OCI-LY7 (cell line): ENCODE results near the gene NUP93. TPM values are rescaled to one million over a fixed set of nuclear protein-coding genes. Genes with fewer than 3 reads are reported as not detected.

Source experiments
- BruUV-seq: library from RNA; stranded (reverse); fragments of 400-500 nt; replicated peaks from 2 replicates; lab custom pipeline; 2021; lab: Mats Ljungman, UMichigan
- CTCF ChIA-PET: fragments of 300-600 bp; sonication (Branson Sonifier 250); formaldehyde crosslinking; loops from one replicate; lab custom pipeline; 2022; ENCODE audit warnings: antibody characterized with exemption; ENCODE audit not compliant: unreplicated experiment; lab: Charles Lee
- POLR2A ChIA-PET: fragments of 300-600 bp; sonication (Branson Sonifier 250); formaldehyde crosslinking; loops from one replicate; lab custom pipeline; 2022; ENCODE audit warnings: antibody characterized with exemption; lab: Charles Lee
- DNase-seq: peaks from one replicate; pipeline ENCODE4 v3.0.0-alpha.2; 2015; ENCODE audit warnings: low spot score
- H2AFZ ChIP-seq: fragments of 200-600 bp; sonication (generic), shearing (Covaris generic); 2 replicates; pipeline ENCODE4 v1.6.1; 2014; ENCODE audit warnings: mild to moderate bottlenecking, antibody characterized with exemption, low read length, moderate library complexity
- H3K27ac ChIP-seq: fragments of 200-600 bp; sonication (generic); 2 replicates; pipeline ENCODE4 v1.5.1; 2014; ENCODE audit warnings: mixed run types, low read depth, mild to moderate bottlenecking, moderate library complexity, low read length, inconsistent platforms; ENCODE audit not compliant: poor library complexity, severe bottlenecking
- H3K36me3 ChIP-seq: fragments of 200-600 bp; sonication (generic); 2 replicates; pipeline ENCODE4 v1.6.1; 2014; ENCODE audit warnings: mild to moderate bottlenecking, antibody characterized with exemption, low read length, moderate library complexity, mixed read lengths; ENCODE audit not compliant: insufficient read depth
- H3K4me1 ChIP-seq: fragments of 200-600 bp; sonication (generic); 2 replicates; pipeline ENCODE4 v1.5.1; 2014; ENCODE audit warnings: mild to moderate bottlenecking, low read length; ENCODE audit not compliant: insufficient read depth, poor library complexity, severe bottlenecking
- H3K4me2 ChIP-seq: fragments of 200-600 bp; sonication (generic); 2 replicates; pipeline ENCODE4 v1.6.1; 2014; ENCODE audit warnings: mild to moderate bottlenecking, low read length
- H3K4me3 ChIP-seq: fragments of 200-600 bp; sonication (generic); 2 replicates; pipeline ENCODE4 v1.5.1; 2014; ENCODE audit warnings: mild to moderate bottlenecking, low read depth, low read length; ENCODE audit not compliant: poor library complexity, severe bottlenecking
- H3K79me2 ChIP-seq: fragments of 200-600 bp; sonication (generic); 2 replicates; pipeline ENCODE4 v1.6.1; 2016; ENCODE audit warnings: low read depth, mild to moderate bottlenecking, low read length, moderate library complexity, mixed read lengths; ENCODE audit not compliant: insufficient read depth
- H3K9me2 ChIP-seq: fragments of 200-600 bp; sonication (generic); 2 replicates; pipeline ENCODE4 v1.6.1; 2016; ENCODE audit warnings: mild to moderate bottlenecking, low read length, mixed read lengths; ENCODE audit not compliant: insufficient read depth
- H3K9me3 ChIP-seq: fragments of 200-600 bp; sonication (generic); 2 replicates; pipeline ENCODE4 v1.6.1; 2014; ENCODE audit warnings: mild to moderate bottlenecking, mixed run types, low read length, mixed read lengths
- H4K20me1 ChIP-seq: fragments of 200-600 bp; sonication (generic); 2 replicates; pipeline ENCODE4 v1.6.1; 2014; ENCODE audit warnings: mild to moderate bottlenecking, antibody characterized with exemption, low read length, moderate library complexity, mixed read lengths; ENCODE audit not compliant: insufficient read depth
- CTCF ChIP-seq: fragments of 200-600 bp; sonication (generic); conservative IDR thresholded peaks from 2 replicates; pipeline ENCODE4 v1.5.1; 2014; ENCODE audit warnings: mild to moderate bottlenecking, antibody characterized with exemption, low read length, moderate library complexity, mixed read lengths
- EZH2phosphoT487 ChIP-seq: fragments of 200-600 bp; sonication (generic); IDR thresholded peaks from 2 replicates; pipeline ENCODE4 v1.6.1; 2018; ENCODE audit warnings: low read depth, borderline replicate concordance, mild to moderate bottlenecking, mixed run types, antibody characterized with exemption, low read length, moderate library complexity, mixed read lengths
- intact Hi-C: fragments of 100-400 bp; cut with micrococcal nuclease; formaldehyde crosslinking; loops from one replicate; pipeline ENCODE4 v1.10.0; 2022; ENCODE audit not compliant: unreplicated experiment
- total RNA-seq, 2 experiments: library from RNA; depleted of rRNA in 1 of 2; stranded (reverse); fragments of >200 nt in 1 of 2; shearing (Covaris generic) in 1 of 2; gene quantifications; 2 replicates each; pipeline ENCODE4 v1.2.3, GENCODE V29; 2014 to 2022

NUP93 gene
- total RNA-seq, 2 experiments from 2014 or later, result 119 to 183 TPM

- no peak overlapping the region for H3K4me3 ChIP-seq
- CTCF ChIA-PET, result no interaction called here
- H3K27ac ChIP-seq, result no peak overlapping the region
- no peak overlapping the region for H3K4me2 ChIP-seq
- no peaks in the 10 kb centered on the region for H3K9me2 ChIP-seq
- peaks cover 3% of the 10 kb centered on the region; the same call in 1 of the 2 replicates for H4K20me1 ChIP-seq
- no peaks in the 10 kb centered on the region for H3K4me1 ChIP-seq
- BruUV-seq, result no TSS peak
- peaks cover 17% of the 10 kb centered on the region for H3K9me3 ChIP-seq
- no peak overlapping the region for H2AFZ ChIP-seq
- peaks cover 60% of the 10 kb centered on the region for H3K36me3 ChIP-seq
- DNase-seq, result no peak
- POLR2A ChIA-PET, result interaction anchor here (0.5 to 1.3 kb wide), 3 partner anchors 17 to 1689 kb away, joined by 4 read pairs; no protein-coding TSS in a partner anchor
- intact Hi-C loops, result no loop called here
- H3K79me2 ChIP-seq, result peaks cover 48% of the 10 kb centered on the region
- TF ChIP-seq EZH2phosphoT487 (no peak), CTCF (no peak)
These were observed 18.9 kb downstream of the NUP93 start for GRCh38 chr16:56748826-56749225.

GRCh38 chr16:56749672-56750491, 20.0 kb downstream of the NUP93 start:
- Histone ChIP-seq H2AFZ (no peak overlapping the region), H3K36me3 (peaks cover 70% of the 10 kb centered on the region), H3K4me2 (no peak overlapping the region), H3K27ac (no peak overlapping the region), H3K4me1 (no peaks in the 10 kb centered on the region), H3K9me2 (no peaks in the 10 kb centered on the region), H3K4me3 (no peak overlapping the region), H3K9me3 (peaks cover 27% of the 10 kb centered on the region), H3K79me2 (peaks cover 37% of the 10 kb centered on the region; the same call in 1 of the 2 replicates), H4K20me1 (peaks cover 3% of the 10 kb centered on the region; the same call in 1 of the 2 replicates)
- no peak for DNase-seq
- ChIA-PET CTCF (no interaction called here), POLR2A (interaction anchor here (0.5 to 0.6 kb wide), 2 partner anchors 14 to 1688 kb away, joined by 3 to 4 read pairs; no protein-coding TSS in a partner anchor)
- no TSS peak for BruUV-seq
- TF ChIP-seq CTCF, result no peak
- TF ChIP-seq EZH2phosphoT487, result no peak
- intact Hi-C loops, result no loop called here

GRCh38 chr16:56753410-56753809, 23.5 kb downstream of the NUP93 start:
- no peaks in the 10 kb centered on the region for H3K9me2 ChIP-seq
- H3K9me3 ChIP-seq, result peaks cover 35% of the 10 kb centered on the region
- peaks cover 89% of the 10 kb centered on the region for H3K36me3 ChIP-seq
- POLR2A ChIA-PET, result interaction anchor here (0.9 kb wide), 1 partner anchor 24 kb away, joined by 3 read pairs; the partner anchor contains the start of gene NUP93
- H3K79me2 ChIP-seq, result peaks cover 38% of the 10 kb centered on the region; the same call in 1 of the 2 replicates
- no peak for TF ChIP-seq CTCF
- no peak for TF ChIP-seq EZH2phosphoT487
- no TSS peak for BruUV-seq
- no peak overlapping the region for H2AFZ ChIP-seq
- intact Hi-C loops, result no loop called here
- H3K4me3 ChIP-seq, result no peak overlapping the region
- no peaks in the 10 kb centered on the region for H3K4me1 ChIP-seq
- CTCF ChIA-PET, result no interaction called here
- no peak overlapping the region for H3K4me2 ChIP-seq
- no peak overlapping the region for H3K27ac ChIP-seq
- no peaks in the 10 kb centered on the region for H4K20me1 ChIP-seq
- DNase-seq, result no peak
